PC-3 (cell line): ENCODE data around the gene PBX2. TPM values are rescaled to one million over a fixed set of nuclear protein-coding genes. Genes with fewer than 3 reads are reported as not detected.

Experiments used
- ATAC-seq: fragments of 200-7000 bp; cut with Tn5 transposase; 2 replicates; pipeline ENCODE4 v1.9.1; 2020; ENCODE audit warnings: mild to moderate bottlenecking, moderate library complexity
- BruUV-seq: library from RNA; stranded (reverse); fragments of 400-500 nt; replicated peaks from 2 replicates; lab custom pipeline; 2021; lab: Mats Ljungman, UMichigan
- CTCF ChIA-PET: fragments of 300-600 bp; sonication (Branson Sonifier 250); formaldehyde crosslinking; loops from one replicate; lab custom pipeline; 2022; ENCODE audit warnings: antibody characterized with exemption; lab: Charles Lee
- POLR2A ChIA-PET: fragments of 300-600 bp; sonication (Branson Sonifier 250); formaldehyde crosslinking; loops from one replicate; lab custom pipeline; 2022; ENCODE audit warnings: antibody characterized with exemption; ENCODE audit not compliant: unreplicated experiment; lab: Charles Lee
- DNase-seq: peaks from one replicate; pipeline ENCODE4 v3.0.0-alpha.2; 2015
- H2AFZ ChIP-seq: fragments of 300-600 bp; sonication (generic); 2 replicates; pipeline ENCODE4 v1.6.0; 2016; ENCODE audit warnings: antibody characterized with exemption, low read length
- H3F3A ChIP-seq: fragments of 300-600 bp; sonication (generic); one replicate; pipeline ENCODE4 v1.6.0; 2017; ENCODE audit warnings: antibody characterized with exemption, low read length, control low read depth, mild to moderate bottlenecking; ENCODE audit not compliant: unreplicated experiment
- H3K27ac ChIP-seq: fragments of 300-600 bp; sonication (generic); 2 replicates; pipeline ENCODE4 v1.5.1; 2016; ENCODE audit warnings: mild to moderate bottlenecking, low read length
- H3K27me3 ChIP-seq: fragments of 300-600 bp; sonication (generic); 2 replicates; pipeline ENCODE4 v1.6.1; 2016; ENCODE audit warnings: low read length, mixed read lengths
- H3K36me3 ChIP-seq: fragments of 300-600 bp; sonication (generic); 2 replicates; pipeline ENCODE4 v1.6.1; 2016; ENCODE audit warnings: low read depth, mixed run types, low read length, mixed read lengths
- H3K4me1 ChIP-seq: fragments of 300-600 bp; sonication (generic); 2 replicates; pipeline ENCODE4 v1.5.1; 2016; ENCODE audit warnings: low read length; ENCODE audit not compliant: insufficient read depth
- H3K4me2 ChIP-seq: fragments of 300-600 bp; sonication (generic); 2 replicates; pipeline ENCODE4 v1.6.0; 2016; ENCODE audit warnings: low read length
- H3K4me3 ChIP-seq: fragments of 300-600 bp; sonication (generic); 2 replicates; pipeline ENCODE4 v1.5.1; 2016; ENCODE audit warnings: mild to moderate bottlenecking, low read length, mixed read lengths
- H3K79me2 ChIP-seq: fragments of 300-600 bp; sonication (generic); 2 replicates; pipeline ENCODE4 v1.6.1; 2017; ENCODE audit warnings: low read length, mixed read lengths
- H3K9ac ChIP-seq: fragments of 300-600 bp; sonication (generic); 2 replicates; pipeline ENCODE4 v1.6.0; 2016; ENCODE audit warnings: mild to moderate bottlenecking, low read length
- H3K9me2 ChIP-seq: fragments of 300-600 bp; sonication (generic); replicated peaks from 2 replicates; pipeline ENCODE4 v1.6.1; 2016; ENCODE audit warnings: mixed run types, low read length, mixed read lengths
- H3K9me3 ChIP-seq: fragments of 300-600 bp; sonication (generic); 2 replicates; pipeline ENCODE4 v1.6.1; 2016; ENCODE audit warnings: low read length, mixed read lengths
- H4K20me1 ChIP-seq: fragments of 300-600 bp; sonication (generic); 2 replicates; pipeline ENCODE4 v1.6.1; 2016; ENCODE audit warnings: low read length, mixed read lengths
- EZH2 ChIP-seq: fragments of 300-600 bp; sonication (generic); IDR thresholded peaks from one replicate; pipeline ENCODE4 v1.6.1; 2017; ENCODE audit warnings: antibody characterized with exemption, mild to moderate bottlenecking, low read length; ENCODE audit not compliant: unreplicated experiment
- EZH2phosphoT487 ChIP-seq: fragments of 300-600 bp; sonication (generic); IDR thresholded peaks from 2 replicates; pipeline ENCODE4 v1.6.1; 2018; ENCODE audit warnings: mild to moderate bottlenecking, antibody characterized with exemption, low read length, borderline replicate concordance
- intact Hi-C: fragments of 100-400 bp; cut with micrococcal nuclease; formaldehyde crosslinking; loops from 2 replicates; pipeline ENCODE4 v1.9.0; 2023
- total RNA-seq: library from RNA; depleted of rRNA; stranded (reverse); fragments of >200 nt; gene quantifications from 2 replicates; pipeline ENCODE4 v1.2.3, GENCODE V29; 2014
- TF ChIP-seq, protein P1 (sequence below): fragments of 300-600 bp; sonication (generic); conservative IDR thresholded peaks from 2 replicates; pipeline ENCODE4 v1.5.1; 2017; ENCODE audit warnings: antibody characterized with exemption, low read depth, mild to moderate bottlenecking, low read length

The PBX2 gene
- total RNA-seq, 1 experiment from 2014 or later: 25.3 TPM

DNA sequence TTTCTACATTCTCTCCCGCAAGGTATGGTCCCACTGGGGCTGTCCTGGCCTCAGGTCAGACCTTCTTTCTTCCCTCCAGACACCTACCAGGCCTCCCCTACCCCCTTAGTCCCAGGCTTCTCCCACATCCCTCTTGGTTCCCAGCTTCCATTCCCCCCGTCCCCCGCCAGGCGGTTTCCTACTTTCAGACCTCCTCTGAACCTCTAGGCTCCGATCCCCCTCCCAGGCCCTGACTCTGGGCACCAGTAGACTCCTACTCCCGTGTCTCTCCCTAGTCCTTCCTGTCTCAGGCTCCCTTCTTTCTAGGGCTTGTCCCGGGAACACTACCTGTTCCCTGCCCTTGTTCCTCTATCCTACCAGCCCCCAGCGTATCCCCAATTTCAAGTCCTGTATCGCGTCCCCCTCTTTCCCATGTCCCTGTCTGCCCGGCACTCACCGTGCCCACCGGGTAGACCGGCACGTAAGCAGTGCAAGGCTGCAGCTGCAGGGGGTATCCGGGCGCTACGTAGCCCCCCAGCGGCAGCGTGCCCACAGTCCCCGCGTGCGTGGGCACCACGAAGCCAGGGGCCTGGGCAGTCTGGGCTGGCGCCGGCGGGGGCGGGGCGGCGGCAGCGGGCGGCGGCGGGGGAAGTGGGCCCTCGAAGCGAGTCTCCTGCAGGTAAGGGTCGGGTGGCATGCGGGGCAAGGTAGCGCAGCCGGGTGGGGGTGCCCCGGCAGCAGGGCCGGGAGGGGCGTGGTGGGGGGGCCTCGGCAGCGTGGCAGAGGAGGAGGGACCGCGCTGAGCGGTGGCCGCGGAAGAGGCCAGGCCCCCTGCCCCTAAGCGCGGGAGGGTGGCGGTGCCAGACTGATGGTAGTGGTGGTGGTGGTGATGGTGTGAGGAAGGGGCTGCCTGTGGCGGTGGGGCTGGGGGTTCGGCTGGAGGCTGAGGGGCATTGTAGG lies 39.8 kb downstream of the PBX2 start:
- Histone ChIP-seq H3F3A (no peaks in the 10 kb centered on the region), H3K9me3 (no peaks in the 10 kb centered on the region), H3K4me2 (no peak overlapping the region), H4K20me1 (no peaks in the 10 kb centered on the region), H3K4me3 (no peak overlapping the region), H3K4me1 (peaks cover 10% of the 10 kb centered on the region), H2AFZ (no peak overlapping the region), H3K36me3 (no peaks in the 10 kb centered on the region), H3K9me2 (no peaks in the 10 kb centered on the region), H3K79me2 (peaks cover 13% of the 10 kb centered on the region), H3K9ac (no peak overlapping the region), H3K27ac (no peak overlapping the region), H3K27me3 (no peaks in the 10 kb centered on the region)
- DNase-seq (no peak), ATAC-seq (no peak)
- CTCF ChIA-PET: no interaction called here
- POLR2A ChIA-PET: no interaction called here
- no peak for TF ChIP-seq EZH2phosphoT487
- TF ChIP-seq EZH2: no peak
- TF ChIP-seq, protein P1, sequence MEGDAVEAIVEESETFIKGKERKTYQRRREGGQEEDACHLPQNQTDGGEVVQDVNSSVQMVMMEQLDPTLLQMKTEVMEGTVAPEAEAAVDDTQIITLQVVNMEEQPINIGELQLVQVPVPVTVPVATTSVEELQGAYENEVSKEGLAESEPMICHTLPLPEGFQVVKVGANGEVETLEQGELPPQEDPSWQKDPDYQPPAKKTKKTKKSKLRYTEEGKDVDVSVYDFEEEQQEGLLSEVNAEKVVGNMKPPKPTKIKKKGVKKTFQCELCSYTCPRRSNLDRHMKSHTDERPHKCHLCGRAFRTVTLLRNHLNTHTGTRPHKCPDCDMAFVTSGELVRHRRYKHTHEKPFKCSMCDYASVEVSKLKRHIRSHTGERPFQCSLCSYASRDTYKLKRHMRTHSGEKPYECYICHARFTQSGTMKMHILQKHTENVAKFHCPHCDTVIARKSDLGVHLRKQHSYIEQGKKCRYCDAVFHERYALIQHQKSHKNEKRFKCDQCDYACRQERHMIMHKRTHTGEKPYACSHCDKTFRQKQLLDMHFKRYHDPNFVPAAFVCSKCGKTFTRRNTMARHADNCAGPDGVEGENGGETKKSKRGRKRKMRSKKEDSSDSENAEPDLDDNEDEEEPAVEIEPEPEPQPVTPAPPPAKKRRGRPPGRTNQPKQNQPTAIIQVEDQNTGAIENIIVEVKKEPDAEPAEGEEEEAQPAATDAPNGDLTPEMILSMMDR: no peak
- intact Hi-C loops: no loop called here
- no TSS peak for BruUV-seq

DNA sequence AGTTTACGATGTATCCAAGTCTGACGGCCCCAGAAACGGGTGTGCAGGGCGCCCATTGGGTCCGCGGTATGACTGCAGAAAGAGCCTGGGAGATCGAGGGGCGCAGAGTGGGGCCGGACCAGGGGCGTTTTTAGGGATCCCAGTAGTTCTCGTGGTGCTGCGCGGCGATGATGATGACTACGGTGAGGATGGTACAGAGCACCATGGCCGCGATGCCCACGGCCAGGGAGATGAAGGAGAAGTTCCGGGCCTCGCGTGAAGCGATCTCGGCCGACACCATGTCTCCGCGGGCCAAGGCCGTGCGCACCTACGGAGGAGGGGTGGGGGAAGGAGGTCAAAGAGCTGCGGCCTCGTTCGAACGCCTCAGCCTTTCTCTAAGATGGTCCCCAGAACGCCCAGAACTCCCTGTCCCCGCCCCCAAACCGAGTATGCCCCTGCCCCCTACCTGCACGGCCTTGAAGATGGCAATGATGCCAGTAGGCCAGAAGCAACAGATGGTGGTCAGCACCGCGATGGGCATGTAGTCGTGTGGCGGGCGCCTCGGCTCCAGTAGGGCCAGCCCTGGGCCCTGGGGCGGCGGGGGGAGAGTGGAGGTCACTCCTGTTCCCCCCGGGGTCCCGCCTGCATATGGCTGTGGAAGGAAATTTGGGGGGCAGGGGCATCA lies 40.8 kb downstream of the PBX2 start:
- no peak overlapping the region for H3K27ac ChIP-seq
- no TSS peak for BruUV-seq
- H4K20me1 ChIP-seq: no peaks in the 10 kb centered on the region
- no peak overlapping the region for H2AFZ ChIP-seq
- H3K27me3 ChIP-seq: no peaks in the 10 kb centered on the region
- peaks cover 3% of the 10 kb centered on the region for H3K79me2 ChIP-seq
- TF ChIP-seq, protein P1: no peak
- TF ChIP-seq EZH2: no peak
- H3K9me3 ChIP-seq: no peaks in the 10 kb centered on the region
- no peak overlapping the region for H3K4me3 ChIP-seq
- intact Hi-C loops: no loop called here
- H3K9me2 ChIP-seq: no peaks in the 10 kb centered on the region
- H3K36me3 ChIP-seq: no peaks in the 10 kb centered on the region
- H3F3A ChIP-seq: no peaks in the 10 kb centered on the region
- DNase-seq (no peak), ATAC-seq (no peak)
- H3K9ac ChIP-seq: no peak overlapping the region
- peaks cover 7% of the 10 kb centered on the region for H3K4me1 ChIP-seq
- H3K4me2 ChIP-seq: no peak overlapping the region
- ChIA-PET CTCF (interaction anchor here (0.6 kb wide), 1 partner anchor 51 kb away, joined by 3 read pairs; no protein-coding TSS in a partner anchor), POLR2A (no interaction called here)
